Mucosa of rectum (tissue), 2 donors: Measurements from ENCODE around the gene RIN2.
"Not testable (repeated sequence)": the region's sequence is repeated elsewhere in the genome, so short reads cannot be mapped to it uniquely, and the experiment has no call there.

Experiments
- H3K27ac ChIP-seq, 2 donors: one replicate each; pipeline ENCODE4 v1.7.0; 2013; ENCODE audit warnings: inconsistent platforms in 2 of 2, low read depth in 2 of 2, low read length in 2 of 2
- H3K27me3 ChIP-seq, 2 donors: one replicate each; pipeline ENCODE4 v1.7.0; 2013; ENCODE audit warnings: low read length in 2 of 2; ENCODE audit not compliant: control insufficient read depth in 2 of 2, insufficient read depth in 2 of 2
- H3K36me3 ChIP-seq, 2 donors: one replicate each; pipeline ENCODE4 v1.7.0; 2013; ENCODE audit warnings: low read length in 2 of 2; ENCODE audit not compliant: control insufficient read depth in 2 of 2, insufficient read depth in 2 of 2
- H3K4me1 ChIP-seq, 2 donors: one replicate each; pipeline ENCODE4 v1.7.0; 2013; ENCODE audit warnings: low read length in 2 of 2, mild to moderate bottlenecking in 1 of 2; ENCODE audit not compliant: control insufficient read depth in 2 of 2, insufficient read depth in 2 of 2
- H3K4me3 ChIP-seq, 2 donors: one replicate each; pipeline ENCODE4 v1.7.0; 2013; ENCODE audit warnings: low read length in 2 of 2
- H3K9ac ChIP-seq, 2 donors: one replicate each; pipeline ENCODE4 v1.7.0; 2013; ENCODE audit warnings: low read length in 2 of 2, low read depth in 1 of 2, mild to moderate bottlenecking in 1 of 2
- H3K9me3 ChIP-seq, 2 donors: one replicate each; pipeline ENCODE4 v1.7.0; 2013; ENCODE audit warnings: low read length in 2 of 2; ENCODE audit not compliant: control insufficient read depth in 2 of 2
- donor health status: healthy.
- donor health status: Normal muscosa, but diverticular disease.

Gene RIN2

DNA sequence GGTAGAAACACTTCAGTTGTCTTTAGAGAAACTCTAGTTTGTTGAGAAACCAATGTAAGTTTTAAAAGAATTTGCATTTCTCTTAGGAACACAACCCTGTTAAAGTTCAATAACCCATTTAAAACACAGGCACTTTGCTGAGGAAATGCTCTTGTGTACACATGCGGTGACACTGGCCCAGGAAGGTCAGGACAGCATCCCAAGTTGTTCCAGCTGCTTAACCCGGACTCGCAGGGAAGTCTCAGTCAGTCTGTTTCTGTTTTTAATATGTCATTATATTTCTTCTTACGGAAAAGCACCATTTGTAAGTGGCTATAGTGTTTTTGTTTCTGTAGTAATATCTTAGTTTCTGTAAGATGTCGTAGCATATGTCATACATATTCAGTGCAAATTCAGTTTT is 36.9 kb downstream of the RIN2 start:
- Histone ChIP-seq H3K4me1 (peaks cover 0 to 3% of the 10 kb centered on the region in 2 donors), H3K4me3 (no peak overlapping the region), H3K27me3 (no peaks in the 10 kb centered on the region), H3K27ac (no peak overlapping the region), H3K36me3 (peaks cover 4 to 5% of the 10 kb centered on the region in 2 donors), H3K9ac (no peak overlapping the region), H3K9me3 (no peaks in the 10 kb centered on the region)

- Histone ChIP-seq H3K27ac (no peak overlapping the region), H3K9ac (no peak overlapping the region), H3K4me3 (no peak overlapping the region), H3K4me1 (peaks cover 0 to 3% of the 10 kb centered on the region in 2 donors), H3K9me3 (no peaks in the 10 kb centered on the region), H3K27me3 (no peaks in the 10 kb centered on the region), H3K36me3 (peaks cover 14 to 18% of the 10 kb centered on the region in 2 donors)
Measured at GRCh38 chr20:19799325-19799724, 41.3 kb downstream of the RIN2 start.

- Histone ChIP-seq H3K9me3 (no peaks in the 10 kb centered on the region), H3K4me3 (no peak overlapping the region), H3K4me1 (peaks cover 6 to 7% of the 10 kb centered on the region in 2 donors), H3K27ac (no peak overlapping the region), H3K9ac (no peak overlapping the region), H3K27me3 (no peaks in the 10 kb centered on the region), H3K36me3 (peaks cover 14 to 21% of the 10 kb centered on the region in 2 donors)
Measured at GRCh38 chr20:19802099-19802491, 44.0 kb downstream of the RIN2 start.

DNA sequence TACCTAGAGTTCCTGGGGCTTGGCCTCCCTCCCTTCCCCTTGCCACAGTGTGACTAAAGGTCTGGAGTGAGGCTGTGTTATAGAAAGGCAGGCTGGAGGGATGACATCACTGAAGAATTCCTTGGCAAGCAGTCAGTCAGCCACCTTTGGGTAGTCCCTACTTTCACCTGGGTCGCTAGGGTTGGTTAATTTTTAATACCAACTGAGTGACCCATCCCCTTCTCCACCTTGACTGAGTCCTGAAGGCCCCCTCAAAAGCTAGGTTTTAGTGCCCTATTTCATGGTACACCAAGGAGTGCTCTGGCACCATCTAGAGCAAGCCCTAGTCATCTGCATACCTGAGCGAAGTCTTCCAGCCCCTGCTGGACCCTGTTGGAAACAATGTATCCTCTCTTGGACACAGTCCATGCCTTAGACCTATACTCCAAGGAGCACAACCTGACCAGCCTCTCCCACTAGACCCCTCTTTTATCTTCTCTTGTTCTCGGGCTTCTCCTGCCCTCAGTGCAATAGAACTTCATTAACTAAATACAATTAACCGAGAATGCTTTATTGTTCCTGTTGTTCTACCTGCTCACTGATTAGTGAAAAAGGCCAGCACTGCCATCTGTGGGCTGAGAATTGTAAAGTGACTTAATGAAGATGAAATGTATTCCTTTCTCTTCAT is 44.6 kb downstream of the RIN2 start:
- H3K36me3 ChIP-seq: peaks cover 14 to 21% of the 10 kb centered on the region in 2 donors
- H3K9me3 ChIP-seq: no peaks in the 10 kb centered on the region
- peaks cover 6 to 7% of the 10 kb centered on the region in 2 donors for H3K4me1 ChIP-seq
- no peaks in the 10 kb centered on the region for H3K27me3 ChIP-seq
- no peak overlapping the region for H3K9ac ChIP-seq
- H3K4me3 ChIP-seq: no peak overlapping the region
- no peak overlapping the region for H3K27ac ChIP-seq

GRCh38 chr20:19806276-19806675 is 48.2 kb downstream of the RIN2 start:
- H3K27me3 ChIP-seq: not testable (repeated sequence)

GRCh38 chr20:19806806-19807190 is 48.7 kb downstream of the RIN2 start:
- Histone ChIP-seq H3K4me1 (peaks cover 6 to 7% of the 10 kb centered on the region in 2 donors), H3K36me3 (peaks cover 9 to 18% of the 10 kb centered on the region in 2 donors), H3K9me3 (no peaks in the 10 kb centered on the region), H3K4me3 (no peak overlapping the region), H3K27ac (no peak overlapping the region), H3K9ac (no peak overlapping the region), H3K27me3 (no peaks in the 10 kb centered on the region)

More at GRCh38 chr20:19806276-19806675, 48.2 kb downstream of the RIN2 start:
- not testable (repeated sequence) for H3K27ac ChIP-seq, H3K4me1 ChIP-seq, H3K9me3 ChIP-seq, H3K4me3 ChIP-seq, H3K9ac ChIP-seq
- H3K36me3 ChIP-seq: peaks cover 9 to 16% of the 10 kb centered on the region in 2 donors

- H3K27me3 ChIP-seq: no peaks in the 10 kb centered on the region
- H3K9ac ChIP-seq: no peak overlapping the region
- H3K4me3 ChIP-seq: no peak overlapping the region
- H3K36me3 ChIP-seq: peaks cover 9 to 15% of the 10 kb centered on the region in 2 donors
- no peaks in the 10 kb centered on the region for H3K9me3 ChIP-seq
- H3K4me1 ChIP-seq: peaks cover 6 to 7% of the 10 kb centered on the region in 2 donors
- no peak overlapping the region for H3K27ac ChIP-seq
Measured at GRCh38 chr20:19807191-19807945, 49.3 kb downstream of the RIN2 start.
